ENCODE results near the gene CUL4A. TPM values are rescaled to one million over a fixed set of nuclear protein-coding genes. Genes with fewer than 3 reads are reported as not detected.

CUL4A gene
- total and polyA plus RNA-seq, 2 donors (not counting 1 experiment from before 2014, with no cell fraction given): 37.5 to 80.4 TPM

DNA sequence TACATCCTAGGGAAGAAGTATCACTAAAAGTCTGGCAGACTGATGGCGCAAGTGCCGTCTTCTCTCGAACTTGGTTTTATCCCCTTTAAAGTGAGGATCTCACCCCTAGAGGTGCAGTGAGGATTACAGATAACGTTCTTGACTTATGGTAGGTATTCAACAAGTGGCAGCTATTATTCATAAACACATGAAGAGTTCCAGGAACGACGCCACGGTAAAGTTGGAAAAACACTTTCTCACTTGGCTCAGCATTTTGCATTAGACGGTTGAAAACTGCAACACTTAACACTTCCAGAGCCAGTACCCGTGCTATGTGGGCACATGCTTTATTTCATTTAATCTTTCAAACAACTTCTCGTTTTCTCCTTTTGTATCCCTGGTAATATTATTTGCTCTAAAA, 42.3 kb upstream of the CUL4A start:
- intact Hi-C loops (cut with micrococcal nuclease): no loop called here
- DNase-seq (no peak), ATAC-seq (ENCODE audit: low read depth) (no peak)
- Mint-ChIP-seq H3K4me3 (no peak overlapping the region), H3K27me3 (no peaks in the 10 kb centered on the region), H3K27ac (no peak overlapping the region), H3K4me1 (peaks cover 9% of the 10 kb centered on the region), H3K9me3 (ENCODE audit: insufficient read depth) (no peaks in the 10 kb centered on the region)
- Histone ChIP-seq H3K4me1 (ENCODE audit: control insufficient read depth in 2 of 2, insufficient read depth in 2 of 2, low read length in 2 of 2) (peaks cover 0 to 5% of the 10 kb centered on the region in 2 donors), H3K9me3 (ENCODE audit: control extremely low read depth in 1 of 3, control insufficient read depth in 2 of 3, insufficient read depth in 1 of 3, low read length in 2 of 3) (peaks cover 0 to 3% (median 0%) of the 10 kb centered on the region in 3 donors), H3K36me3 (replicated peaks in 1 of 2; ENCODE audit: control extremely low read depth in 1 of 2, control insufficient read depth in 1 of 2, extremely low read depth in 1 of 2, insufficient read depth in 2 of 2, low read length in 1 of 2) (peaks cover 0 to 5% of the 10 kb centered on the region in 2 experiments), H4K20me1 (ENCODE audit: control insufficient read depth, insufficient read depth, low read length, poor library complexity, severe bottlenecking) (no peaks in the 10 kb centered on the region), H3K9ac (ENCODE audit: low read length) (no peak overlapping the region), H3K4me2 (replicated peaks; ENCODE audit: low read depth, low read length, poor library complexity, severe bottlenecking) (no peak overlapping the region), H3K27me3 (replicated peaks in 1 of 4; ENCODE audit: control extremely low read depth in 1 of 4, control insufficient read depth in 3 of 4, insufficient read depth in 4 of 4, low read length in 3 of 4) (peaks cover 0 to 5% (median 0%) of the 10 kb centered on the region in 4 experiments), H3K79me2 (ENCODE audit: control insufficient read depth, insufficient read depth, low read length) (no peaks in the 10 kb centered on the region), H2AFZ (ENCODE audit: insufficient read depth, low read depth, low read length, poor library complexity, severe bottlenecking) (no peak overlapping the region), H3K27ac (ENCODE audit: low read length in 2 of 2) (no peak overlapping the region), H3K4me3 (ENCODE audit: control extremely low read depth in 1 of 5, extremely low read depth in 1 of 5, insufficient read depth in 1 of 5, low read depth in 2 of 5, low read length in 4 of 5) (no peak overlapping the region)
- WGBS (ENCODE audit: insufficient coverage): no CpG with 5 or more reads among the region's 10 CpGs
- CTCF ChIA-PET: no interaction called here
- TF ChIP-seq, protein P1, sequence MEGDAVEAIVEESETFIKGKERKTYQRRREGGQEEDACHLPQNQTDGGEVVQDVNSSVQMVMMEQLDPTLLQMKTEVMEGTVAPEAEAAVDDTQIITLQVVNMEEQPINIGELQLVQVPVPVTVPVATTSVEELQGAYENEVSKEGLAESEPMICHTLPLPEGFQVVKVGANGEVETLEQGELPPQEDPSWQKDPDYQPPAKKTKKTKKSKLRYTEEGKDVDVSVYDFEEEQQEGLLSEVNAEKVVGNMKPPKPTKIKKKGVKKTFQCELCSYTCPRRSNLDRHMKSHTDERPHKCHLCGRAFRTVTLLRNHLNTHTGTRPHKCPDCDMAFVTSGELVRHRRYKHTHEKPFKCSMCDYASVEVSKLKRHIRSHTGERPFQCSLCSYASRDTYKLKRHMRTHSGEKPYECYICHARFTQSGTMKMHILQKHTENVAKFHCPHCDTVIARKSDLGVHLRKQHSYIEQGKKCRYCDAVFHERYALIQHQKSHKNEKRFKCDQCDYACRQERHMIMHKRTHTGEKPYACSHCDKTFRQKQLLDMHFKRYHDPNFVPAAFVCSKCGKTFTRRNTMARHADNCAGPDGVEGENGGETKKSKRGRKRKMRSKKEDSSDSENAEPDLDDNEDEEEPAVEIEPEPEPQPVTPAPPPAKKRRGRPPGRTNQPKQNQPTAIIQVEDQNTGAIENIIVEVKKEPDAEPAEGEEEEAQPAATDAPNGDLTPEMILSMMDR (IDR thresholded peaks at IDR 0.05): no peak
- no peak for TF ChIP-seq EZH2 (IDR thresholded peaks at IDR 0.05; ENCODE audit: borderline replicate concordance, insufficient read depth, low read depth, low read length, poor library complexity, severe bottlenecking)
- POLR2A ChIA-PET: no interaction called here

GRCh38 chr13:113167575-113167974, 41.8 kb upstream of the CUL4A start:
- peaks cover 0 to 7% of the 10 kb centered on the region in 2 experiments for H3K36me3 ChIP-seq (replicated peaks in 1 of 2; ENCODE audit: control extremely low read depth in 1 of 2, control insufficient read depth in 1 of 2, extremely low read depth in 1 of 2, insufficient read depth in 2 of 2, low read length in 1 of 2)
- DNase-seq: no peak
- no peak overlapping the region for H3K4me2 ChIP-seq (replicated peaks; ENCODE audit: low read depth, low read length, poor library complexity, severe bottlenecking)
- H3K79me2 ChIP-seq (ENCODE audit: control insufficient read depth, insufficient read depth, low read length): no peaks in the 10 kb centered on the region
- peaks cover 0 to 3% (median 0%) of the 10 kb centered on the region in 3 donors for H3K9me3 ChIP-seq (ENCODE audit: control extremely low read depth in 1 of 3, control insufficient read depth in 2 of 3, insufficient read depth in 1 of 3, low read length in 2 of 3)
- no peaks in the 10 kb centered on the region for H4K20me1 ChIP-seq (ENCODE audit: control insufficient read depth, insufficient read depth, low read length, poor library complexity, severe bottlenecking)
- TF ChIP-seq, protein P1 (IDR thresholded peaks at IDR 0.05): no peak
- TF ChIP-seq EZH2 (IDR thresholded peaks at IDR 0.05; ENCODE audit: borderline replicate concordance, insufficient read depth, low read depth, low read length, poor library complexity, severe bottlenecking): no peak
- H3K4me1 ChIP-seq (ENCODE audit: control insufficient read depth in 2 of 2, insufficient read depth in 2 of 2, low read length in 2 of 2): peaks cover 0 to 5% of the 10 kb centered on the region in 2 donors
- no peak overlapping the region for H3K9ac ChIP-seq (ENCODE audit: low read length)
- intact Hi-C loops (cut with micrococcal nuclease): no loop called here
- H3K4me3 ChIP-seq (ENCODE audit: control extremely low read depth in 1 of 5, extremely low read depth in 1 of 5, insufficient read depth in 1 of 5, low read depth in 2 of 5, low read length in 4 of 5): no peak overlapping the region
- no peak overlapping the region for H3K27ac Mint-ChIP-seq
- no peak overlapping the region for H3K4me3 Mint-ChIP-seq
- ChIA-PET CTCF (no interaction called here), POLR2A (no interaction called here)
- no peak for ATAC-seq (ENCODE audit: low read depth)
- peaks cover 0 to 5% (median 0%) of the 10 kb centered on the region in 4 experiments for H3K27me3 ChIP-seq (replicated peaks in 1 of 4; ENCODE audit: control extremely low read depth in 1 of 4, control insufficient read depth in 3 of 4, insufficient read depth in 4 of 4, low read length in 3 of 4)
- H3K27me3 Mint-ChIP-seq: no peaks in the 10 kb centered on the region
- peaks cover 9% of the 10 kb centered on the region for H3K4me1 Mint-ChIP-seq
- H3K9me3 Mint-ChIP-seq (ENCODE audit: insufficient read depth): no peaks in the 10 kb centered on the region
- no peak overlapping the region for H2AFZ ChIP-seq (ENCODE audit: insufficient read depth, low read depth, low read length, poor library complexity, severe bottlenecking)
- no CpG with 5 or more reads among the region's 3 CpGs for WGBS (ENCODE audit: insufficient coverage)
- H3K27ac ChIP-seq (ENCODE audit: low read length in 2 of 2): no peak overlapping the region
